Measurements from ENCODE around the gene AGTRAP. TPM values are rescaled to one million over a fixed set of nuclear protein-coding genes. Genes with fewer than 3 reads are reported as not detected.

The AGTRAP gene
- total and polyA plus RNA-seq, 2 of the 8 experiments (the other 6 are each of a cell fraction or from before 2014, with no cell fraction given): 69.7 to 192 TPM

- no peak for TF ChIP-seq RBBP5 (IDR thresholded peaks at IDR 0.05; ENCODE audit: borderline replicate concordance, low read depth, low read length)
- TF ChIP-seq SP4 (IDR thresholded peaks at IDR 0.05; ENCODE audit: low read length): no peak
These were observed 11.0 kb downstream of the AGTRAP start (continued) for GRCh38 chr1:11746795-11747487.

Measured in H1 (cell line).